GM12864 (cell line): ENCODE results near the gene ALX3.

ENCODE experiments used
- DNase-seq: peaks from one replicate; pipeline ENCODE4 v3.0.0-alpha.2; 2011; ENCODE audit warnings: low read depth
- H3K4me3 ChIP-seq: 2 replicates; pipeline ENCODE4 v1.5.1; 2011; ENCODE audit warnings: mild to moderate bottlenecking, low read depth, low read length, control low read depth
- TF ChIP-seq, protein P1 (sequence below): IDR thresholded peaks from 2 replicates; pipeline ENCODE4 v1.5.1; 2011; ENCODE audit warnings: low read depth, mild to moderate bottlenecking, moderate library complexity, low read length, control low read depth, inconsistent platforms; ENCODE audit errors: missing control alignments

The ALX3 gene

DNA sequence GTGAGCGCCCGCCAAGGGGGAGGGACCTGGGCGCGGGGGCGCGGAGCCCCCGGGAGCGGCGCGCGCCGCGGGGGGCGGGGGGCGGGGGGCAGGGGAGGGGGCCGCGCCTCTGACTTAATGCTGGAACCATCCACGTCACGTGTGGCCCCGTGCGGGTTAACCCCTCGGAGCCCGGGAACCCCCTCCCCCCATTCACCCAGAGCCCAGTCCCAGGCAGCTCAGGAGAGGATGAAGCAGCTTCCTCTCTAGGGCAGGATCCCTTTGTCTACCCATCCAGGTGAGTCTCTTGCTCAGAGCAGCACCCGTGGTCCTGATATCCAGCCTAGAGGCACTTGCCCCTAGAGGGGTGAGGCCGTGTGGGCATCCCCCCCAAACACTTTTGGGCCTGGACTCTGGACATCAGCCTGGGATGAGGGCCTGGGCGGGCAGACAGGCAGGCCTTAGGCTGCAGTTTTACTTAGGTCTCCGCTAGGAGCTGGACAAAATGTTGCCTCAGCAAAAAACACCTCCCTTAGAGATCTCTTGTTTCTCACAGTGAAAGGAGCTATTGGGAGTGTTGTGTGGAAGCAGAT lies at the start of gene ALX3:
Gene ALX3 (minus strand): TSS at position 2 of the 572 bp plus-strand sequence. CDS start 60 bp downstream, outside the sequence.
- H3K4me3 ChIP-seq, result no peak within 1 kb of the TSS
- no peak for DNase-seq

DNA sequence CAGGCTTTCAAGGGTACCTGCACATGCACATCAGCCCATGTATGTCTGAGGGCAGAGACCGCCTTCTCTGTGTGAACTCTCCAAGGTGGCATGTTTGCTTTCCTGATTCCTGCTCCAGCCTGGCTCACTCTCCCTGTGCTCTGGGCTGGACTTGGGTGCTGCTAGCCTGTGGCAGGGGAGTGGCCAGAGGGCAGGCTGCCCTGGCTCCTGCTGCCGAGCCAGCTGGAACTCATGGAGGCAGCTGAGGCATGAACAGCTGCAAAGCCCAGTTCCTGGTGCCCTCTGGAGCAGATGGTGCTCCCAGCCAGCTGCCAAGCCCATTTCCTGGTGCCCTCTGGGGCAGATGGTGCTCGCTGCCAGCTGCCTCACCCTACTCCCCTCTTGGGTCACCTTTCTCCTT lies 49.4 kb upstream of the ALX3 start:
- H3K4me3 ChIP-seq, result no peak overlapping the region
- DNase-seq, result no peak
- TF ChIP-seq, protein P1, sequence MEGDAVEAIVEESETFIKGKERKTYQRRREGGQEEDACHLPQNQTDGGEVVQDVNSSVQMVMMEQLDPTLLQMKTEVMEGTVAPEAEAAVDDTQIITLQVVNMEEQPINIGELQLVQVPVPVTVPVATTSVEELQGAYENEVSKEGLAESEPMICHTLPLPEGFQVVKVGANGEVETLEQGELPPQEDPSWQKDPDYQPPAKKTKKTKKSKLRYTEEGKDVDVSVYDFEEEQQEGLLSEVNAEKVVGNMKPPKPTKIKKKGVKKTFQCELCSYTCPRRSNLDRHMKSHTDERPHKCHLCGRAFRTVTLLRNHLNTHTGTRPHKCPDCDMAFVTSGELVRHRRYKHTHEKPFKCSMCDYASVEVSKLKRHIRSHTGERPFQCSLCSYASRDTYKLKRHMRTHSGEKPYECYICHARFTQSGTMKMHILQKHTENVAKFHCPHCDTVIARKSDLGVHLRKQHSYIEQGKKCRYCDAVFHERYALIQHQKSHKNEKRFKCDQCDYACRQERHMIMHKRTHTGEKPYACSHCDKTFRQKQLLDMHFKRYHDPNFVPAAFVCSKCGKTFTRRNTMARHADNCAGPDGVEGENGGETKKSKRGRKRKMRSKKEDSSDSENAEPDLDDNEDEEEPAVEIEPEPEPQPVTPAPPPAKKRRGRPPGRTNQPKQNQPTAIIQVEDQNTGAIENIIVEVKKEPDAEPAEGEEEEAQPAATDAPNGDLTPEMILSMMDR, result no peak

More for the DNA sequence above, at the start of gene ALX3:
- TF ChIP-seq, protein P1, result no peak

DNA sequence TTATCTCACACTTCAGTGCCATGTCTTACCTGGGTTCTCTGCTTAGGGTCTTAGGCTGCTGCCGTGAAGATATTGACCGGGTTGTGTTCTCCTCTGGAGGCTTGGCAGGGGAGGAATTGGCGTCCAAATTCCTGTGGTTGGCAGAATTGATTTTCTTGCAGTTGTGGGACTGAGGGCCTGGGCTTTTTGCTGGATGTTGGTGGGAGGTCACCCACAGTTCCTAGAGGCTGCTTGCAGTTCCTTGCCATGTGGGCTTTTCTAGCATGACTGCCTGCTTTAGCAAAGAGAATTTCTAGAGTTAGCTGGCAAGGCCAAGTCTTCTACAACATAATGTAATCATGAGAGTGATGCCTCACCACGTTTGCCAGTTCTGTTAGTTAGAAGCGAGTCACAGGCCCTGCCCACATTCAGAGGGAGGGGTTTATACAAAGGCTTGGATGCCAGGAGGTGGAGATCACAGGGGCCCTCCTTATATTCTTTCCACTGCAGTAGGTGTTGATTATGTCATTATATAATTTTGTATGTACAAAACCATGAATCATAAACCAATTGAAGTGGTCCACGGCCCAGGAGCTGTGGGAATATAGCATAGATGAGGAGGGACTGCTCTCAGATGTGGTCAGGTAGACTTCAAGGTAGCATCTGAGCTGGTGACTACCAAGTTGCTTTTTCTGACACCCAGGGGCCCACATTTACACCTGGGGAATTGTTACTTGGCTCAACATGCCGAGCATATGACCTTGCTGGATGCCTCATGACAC lies 48.3 kb upstream of the ALX3 start:
- no peak for DNase-seq
- no peak overlapping the region for H3K4me3 ChIP-seq
- TF ChIP-seq, protein P1, result no peak

- no peak for DNase-seq
- TF ChIP-seq, protein P1, result no peak
- no peak overlapping the region for H3K4me3 ChIP-seq
Observed at GRCh38 chr1:110114784-110115183, 44.3 kb upstream of the ALX3 start.

GRCh38 chr1:110114173-110114572 lies 43.7 kb upstream of the ALX3 start:
- TF ChIP-seq, protein P1, result no peak
- DNase-seq, result no peak
- H3K4me3 ChIP-seq, result no peak overlapping the region

- DNase-seq, result no peak
- TF ChIP-seq, protein P1, result no peak
- H3K4me3 ChIP-seq, result no peak overlapping the region
Observed at GRCh38 chr1:110113551-110113950, 43.1 kb upstream of the ALX3 start.

GRCh38 chr1:110112656-110113055 lies 42.2 kb upstream of the ALX3 start:
- TF ChIP-seq, protein P1, result no peak
- no peak overlapping the region for H3K4me3 ChIP-seq
- no peak for DNase-seq
